ENCODE data around the gene TRAF4.
"Not testable (repeated sequence)": the region's sequence is repeated elsewhere in the genome, so short reads cannot be mapped to it uniquely, and the experiment has no call there.

The TRAF4 gene

GRCh38 chr17:28723159-28723835 is 20.5 kb upstream of the TRAF4 start:
- peak overlapping the region; percentile 95 for H3K4me3 Mint-ChIP-seq
- no peaks in the 10 kb centered on the region for H3K9me3 Mint-ChIP-seq
- H3K27me3 Mint-ChIP-seq: peaks cover 3% of the 10 kb centered on the region
- H3K36me3 Mint-ChIP-seq: peaks cover 40% of the 10 kb centered on the region
- H3K27ac Mint-ChIP-seq: peak overlapping the region; percentile 72
- H3K4me1 Mint-ChIP-seq: peaks cover 48% of the 10 kb centered on the region

- Mint-ChIP-seq H3K36me3 (peaks cover 40% of the 10 kb centered on the region), H3K4me1 (peaks cover 45% of the 10 kb centered on the region), H3K27ac (peak overlapping the region; percentile 86), H3K4me3 (peak overlapping the region; percentile 95)
- H3K27me3 Mint-ChIP-seq, H3K9me3 Mint-ChIP-seq: not testable (repeated sequence)
These were observed 19.8 kb upstream of the TRAF4 start for GRCh38 chr17:28723836-28724499.

GRCh38 chr17:28724500-28725165 is 19.2 kb upstream of the TRAF4 start:
- peaks cover 45% of the 10 kb centered on the region for H3K4me1 Mint-ChIP-seq
- H3K36me3 Mint-ChIP-seq: peaks cover 40% of the 10 kb centered on the region
- peak overlapping the region; percentile 86 for H3K27ac Mint-ChIP-seq
- no peaks in the 10 kb centered on the region for H3K9me3 Mint-ChIP-seq
- peak overlapping the region; percentile 95 for H3K4me3 Mint-ChIP-seq
- H3K27me3 Mint-ChIP-seq: no peaks in the 10 kb centered on the region

GRCh38 chr17:28725166-28725659 is 18.6 kb upstream of the TRAF4 start:
- H3K27me3 Mint-ChIP-seq: no peaks in the 10 kb centered on the region
- peaks cover 35% of the 10 kb centered on the region for H3K36me3 Mint-ChIP-seq
- peak overlapping the region; percentile 95 for H3K4me3 Mint-ChIP-seq
- no peaks in the 10 kb centered on the region for H3K9me3 Mint-ChIP-seq
- peak overlapping the region; percentile 86 for H3K27ac Mint-ChIP-seq
- peaks cover 48% of the 10 kb centered on the region for H3K4me1 Mint-ChIP-seq

- Mint-ChIP-seq H3K27ac (peak overlapping the region; percentile 86), H3K4me1 (peaks cover 48% of the 10 kb centered on the region), H3K27me3 (no peaks in the 10 kb centered on the region), H3K36me3 (peaks cover 30% of the 10 kb centered on the region), H3K4me3 (peak overlapping the region; percentile 95), H3K9me3 (no peaks in the 10 kb centered on the region)
These were observed 18.1 kb upstream of the TRAF4 start for GRCh38 chr17:28725660-28726225.

GRCh38 chr17:28726226-28726626 is 17.6 kb upstream of the TRAF4 start, which contains the start of gene TLCD1:
Gene TLCD1, minus strand, starts transcription at chr17:28726233. Its CDS starts 136 bp downstream, at chr17:28726097.
- Mint-ChIP-seq H3K36me3 (peaks cover 25% of the 10 kb centered on the region), H3K4me1 (peaks cover 48% of the 10 kb centered on the region), H3K9me3 (no peaks in the 10 kb centered on the region), H3K27me3 (no peaks in the 10 kb centered on the region), H3K27ac (peak within 1 kb of the TSS; percentile 99), H3K4me3 (peak within 1 kb of the TSS; percentile 95)

GRCh38 chr17:28726627-28727491 is 17.0 kb upstream of the TRAF4 start:
- Mint-ChIP-seq H3K36me3 (peaks cover 21% of the 10 kb centered on the region), H3K4me1 (peaks cover 48% of the 10 kb centered on the region)

GRCh38 chr17:28728364-28729200 is 15.2 kb upstream of the TRAF4 start, which contains the start of gene NEK8:
Gene NEK8, plus strand, starts transcription at chr17:28728788. Its CDS starts 26 bp downstream, at chr17:28728814.
- H3K4me3 Mint-ChIP-seq: peak within 1 kb of the TSS; percentile 95
- no peaks in the 10 kb centered on the region for H3K27me3 Mint-ChIP-seq
- no peaks in the 10 kb centered on the region for H3K9me3 Mint-ChIP-seq
- peak within 1 kb of the TSS; percentile 99 for H3K27ac Mint-ChIP-seq
- H3K36me3 Mint-ChIP-seq: peaks cover 16% of the 10 kb centered on the region
- H3K4me1 Mint-ChIP-seq: peaks cover 35% of the 10 kb centered on the region

More at GRCh38 chr17:28726627-28727491, 17.0 kb upstream of the TRAF4 start:
- Mint-ChIP-seq H3K4me3 (peak overlapping the region; percentile 95), H3K27ac (peak overlapping the region; percentile 99), H3K9me3 (no peaks in the 10 kb centered on the region), H3K27me3 (no peaks in the 10 kb centered on the region)

- Mint-ChIP-seq H3K9me3 (no peaks in the 10 kb centered on the region), H3K27me3 (no peaks in the 10 kb centered on the region), H3K4me3 (no peak overlapping the region), H3K36me3 (peaks cover 10% of the 10 kb centered on the region), H3K4me1 (peaks cover 21% of the 10 kb centered on the region), H3K27ac (peak overlapping the region; percentile 68)
These were observed 13.9 kb upstream of the TRAF4 start for GRCh38 chr17:28729950-28730330.

- Mint-ChIP-seq H3K27me3 (no peaks in the 10 kb centered on the region), H3K4me3 (no peak overlapping the region), H3K9me3 (no peaks in the 10 kb centered on the region), H3K36me3 (peaks cover 4% of the 10 kb centered on the region), H3K4me1 (peaks cover 15% of the 10 kb centered on the region), H3K27ac (no peak overlapping the region)
These were observed 10.5 kb upstream of the TRAF4 start for GRCh38 chr17:28733346-28733745.

GRCh38 chr17:28734712-28735241 is 9.0 kb upstream of the TRAF4 start:
- H3K4me1 Mint-ChIP-seq: peaks cover 17% of the 10 kb centered on the region
- H3K9me3 Mint-ChIP-seq: no peaks in the 10 kb centered on the region
- H3K27me3 Mint-ChIP-seq: no peaks in the 10 kb centered on the region
- H3K4me3 Mint-ChIP-seq: no peak overlapping the region
- H3K36me3 Mint-ChIP-seq: peaks cover 6% of the 10 kb centered on the region
- no peak overlapping the region for H3K27ac Mint-ChIP-seq

- H3K4me3 Mint-ChIP-seq: no peak overlapping the region
- peaks cover 15% of the 10 kb centered on the region for H3K4me1 Mint-ChIP-seq
- H3K36me3 Mint-ChIP-seq: peaks cover 6% of the 10 kb centered on the region
- no peak overlapping the region for H3K27ac Mint-ChIP-seq
- no peaks in the 10 kb centered on the region for H3K27me3 Mint-ChIP-seq
- H3K9me3 Mint-ChIP-seq: no peaks in the 10 kb centered on the region
These were observed 8.5 kb upstream of the TRAF4 start for GRCh38 chr17:28735242-28735722.

GRCh38 chr17:28735913-28736769 is 7.7 kb upstream of the TRAF4 start:
- H3K4me1 Mint-ChIP-seq: peaks cover 15% of the 10 kb centered on the region
- not testable (repeated sequence) for H3K9me3 Mint-ChIP-seq, H3K27ac Mint-ChIP-seq, H3K36me3 Mint-ChIP-seq, H3K27me3 Mint-ChIP-seq, H3K4me3 Mint-ChIP-seq

All from activated naive CD4-positive, alpha-beta T cell treated with anti-CD3 and anti-CD28 coated beads, Interleukin-2, amount 50 U/mL, for 24 hours (primary cell).